Medulla oblongata (tissue), 1 donor: Measurements from ENCODE around the gene SETD5.

Experiments
- DNase-seq: peaks from one replicate; pipeline ENCODE4 v3.0.0-alpha.2; 2015; ENCODE audit errors: extremely low spot score

Gene SETD5, protein sequence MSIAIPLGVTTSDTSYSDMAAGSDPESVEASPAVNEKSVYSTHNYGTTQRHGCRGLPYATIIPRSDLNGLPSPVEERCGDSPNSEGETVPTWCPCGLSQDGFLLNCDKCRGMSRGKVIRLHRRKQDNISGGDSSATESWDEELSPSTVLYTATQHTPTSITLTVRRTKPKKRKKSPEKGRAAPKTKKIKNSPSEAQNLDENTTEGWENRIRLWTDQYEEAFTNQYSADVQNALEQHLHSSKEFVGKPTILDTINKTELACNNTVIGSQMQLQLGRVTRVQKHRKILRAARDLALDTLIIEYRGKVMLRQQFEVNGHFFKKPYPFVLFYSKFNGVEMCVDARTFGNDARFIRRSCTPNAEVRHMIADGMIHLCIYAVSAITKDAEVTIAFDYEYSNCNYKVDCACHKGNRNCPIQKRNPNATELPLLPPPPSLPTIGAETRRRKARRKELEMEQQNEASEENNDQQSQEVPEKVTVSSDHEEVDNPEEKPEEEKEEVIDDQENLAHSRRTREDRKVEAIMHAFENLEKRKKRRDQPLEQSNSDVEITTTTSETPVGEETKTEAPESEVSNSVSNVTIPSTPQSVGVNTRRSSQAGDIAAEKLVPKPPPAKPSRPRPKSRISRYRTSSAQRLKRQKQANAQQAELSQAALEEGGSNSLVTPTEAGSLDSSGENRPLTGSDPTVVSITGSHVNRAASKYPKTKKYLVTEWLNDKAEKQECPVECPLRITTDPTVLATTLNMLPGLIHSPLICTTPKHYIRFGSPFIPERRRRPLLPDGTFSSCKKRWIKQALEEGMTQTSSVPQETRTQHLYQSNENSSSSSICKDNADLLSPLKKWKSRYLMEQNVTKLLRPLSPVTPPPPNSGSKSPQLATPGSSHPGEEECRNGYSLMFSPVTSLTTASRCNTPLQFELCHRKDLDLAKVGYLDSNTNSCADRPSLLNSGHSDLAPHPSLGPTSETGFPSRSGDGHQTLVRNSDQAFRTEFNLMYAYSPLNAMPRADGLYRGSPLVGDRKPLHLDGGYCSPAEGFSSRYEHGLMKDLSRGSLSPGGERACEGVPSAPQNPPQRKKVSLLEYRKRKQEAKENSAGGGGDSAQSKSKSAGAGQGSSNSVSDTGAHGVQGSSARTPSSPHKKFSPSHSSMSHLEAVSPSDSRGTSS (N-terminal part only)

GRCh38 chr3:9397332-9397905, at the start of gene SETD5:
SETD5 (plus strand) TSS chr3:9397615; CDS start chr3:9428939, 31,324 bp downstream.
- DNase-seq: peak; percentile 97

- DNase-seq: no peak
Measured at GRCh38 chr3:9347887-9348286, 49.5 kb upstream of the SETD5 start.

- DNase-seq: no peak
Measured at GRCh38 chr3:9349321-9350117, 47.9 kb upstream of the SETD5 start.

- no peak for DNase-seq
Measured at GRCh38 chr3:9351709-9352126, 45.7 kb upstream of the SETD5 start.

DNA sequence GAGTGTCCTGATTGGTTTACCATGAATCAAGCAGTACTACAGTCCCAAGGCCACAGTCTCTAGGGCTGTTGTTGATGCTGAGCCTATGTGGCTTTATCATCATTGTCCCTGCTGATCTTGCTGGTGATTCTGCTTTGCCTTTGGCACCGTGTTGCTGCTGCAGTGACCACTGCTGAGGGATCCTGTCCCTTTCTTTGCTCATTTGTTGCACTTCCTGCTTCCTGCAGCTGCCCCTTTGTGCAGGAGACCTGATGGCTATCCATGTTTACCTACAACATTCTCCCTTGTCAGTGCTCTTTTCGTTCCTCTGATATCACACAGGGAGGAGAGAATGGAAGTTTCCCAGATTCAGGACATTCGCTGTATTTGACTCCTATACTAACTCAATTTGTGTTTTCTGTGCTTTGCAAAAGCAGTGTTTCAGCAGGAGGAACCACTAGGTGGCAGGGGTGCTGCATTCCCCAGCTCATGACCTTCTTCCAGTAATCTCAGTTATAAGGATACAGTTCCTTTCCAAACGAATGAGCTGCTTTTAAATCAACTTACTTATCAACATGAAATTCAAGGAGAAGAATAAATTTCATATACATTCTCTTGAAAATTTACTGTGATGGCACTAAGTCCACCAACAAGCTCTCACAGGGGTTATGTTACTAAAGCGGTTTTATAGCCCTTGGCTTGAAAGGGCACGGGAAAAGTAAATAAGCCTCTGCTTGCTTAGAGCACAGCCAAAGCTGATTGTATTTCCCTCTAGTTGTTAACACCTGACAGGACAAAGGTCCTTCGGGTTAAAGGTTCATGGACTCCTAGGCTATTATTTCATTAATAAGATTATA, 44.3 kb upstream of the SETD5 start:
- DNase-seq: peak; percentile 82

DNA sequence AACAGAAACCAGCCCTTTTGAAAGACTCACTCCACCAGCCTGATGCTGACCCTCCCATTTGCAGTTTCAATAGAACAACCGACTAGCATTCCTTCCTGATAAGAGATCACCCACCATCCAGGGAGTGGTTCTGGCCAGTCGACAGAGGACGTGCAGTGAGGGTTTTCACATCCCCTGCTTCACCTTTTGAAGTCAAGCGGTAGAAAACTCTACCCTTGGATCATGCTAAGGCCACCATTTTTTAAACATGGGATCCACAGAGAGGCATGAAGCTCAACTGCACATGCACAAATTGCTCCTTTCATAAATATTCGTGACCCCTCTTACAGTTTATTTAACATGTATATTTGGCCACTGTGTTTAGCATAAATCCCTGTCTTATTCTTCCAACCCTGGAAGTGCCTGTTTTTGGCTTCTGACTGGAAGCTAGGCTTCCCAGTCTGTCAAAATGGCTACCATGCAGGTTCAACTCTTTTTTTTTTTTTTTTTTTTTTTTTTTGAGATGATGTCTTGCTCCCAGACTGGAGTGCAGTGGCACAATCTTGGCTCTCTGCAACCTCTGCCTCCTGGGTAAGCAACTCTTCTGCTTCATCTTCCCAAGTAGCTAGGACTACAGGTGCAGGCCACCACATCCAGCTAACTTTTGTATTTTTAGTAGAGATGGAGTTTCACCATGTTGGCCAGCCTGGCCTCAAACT, 35.6 kb upstream of the SETD5 start:
- no peak for DNase-seq

- peak; percentile 95 for DNase-seq
Measured at GRCh38 chr3:9362731-9363530, 34.5 kb upstream of the SETD5 start, which contains the start of gene THUMPD3. THUMPD3 (plus strand) TSS chr3:9363054; CDS start chr3:9365069, 2,015 bp downstream.

GRCh38 chr3:9369508-9369907, 27.9 kb upstream of the SETD5 start:
- DNase-seq: no peak

DNA sequence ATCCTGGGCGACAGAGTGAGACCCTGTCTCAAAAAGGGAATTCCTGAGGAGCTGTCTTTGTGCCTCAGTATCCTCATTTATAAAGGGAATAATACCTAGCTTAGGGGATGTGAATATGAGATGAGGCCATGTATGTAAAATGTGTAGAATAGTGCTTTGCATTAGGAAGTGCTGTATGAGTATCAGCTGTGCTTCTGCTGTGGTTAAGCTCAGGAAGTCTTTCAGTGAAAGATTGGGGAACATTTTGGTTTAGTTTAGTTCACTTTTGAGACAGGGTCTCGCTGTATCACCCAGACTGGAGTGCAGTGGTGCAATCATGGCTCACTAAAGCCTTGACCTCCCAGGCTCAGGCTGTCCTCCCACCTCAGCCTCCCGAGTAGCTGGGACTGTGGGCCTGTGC, 23.9 kb upstream of the SETD5 start:
- no peak for DNase-seq

- DNase-seq: no peak
Measured at GRCh38 chr3:9377981-9378380, 19.4 kb upstream of the SETD5 start.

DNA sequence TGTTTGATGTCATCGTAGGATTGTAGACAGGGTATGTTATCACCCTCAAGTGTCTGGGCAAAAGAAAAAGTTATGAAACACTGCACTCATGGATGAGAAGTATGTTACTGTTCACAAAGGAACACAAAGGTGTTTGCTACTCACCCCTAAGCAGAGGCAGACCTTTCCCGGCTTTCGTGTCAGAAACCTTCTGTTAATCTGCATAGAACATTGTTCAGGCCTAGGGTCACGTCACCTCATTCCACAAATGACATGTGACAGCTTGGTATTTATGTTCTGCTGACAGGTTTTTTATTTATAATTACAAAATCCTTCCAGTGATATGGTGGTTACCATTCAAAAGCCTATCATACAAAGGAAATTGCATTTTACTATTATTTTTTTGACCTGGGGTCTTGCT, 18.1 kb upstream of the SETD5 start:
- no peak for DNase-seq

- DNase-seq: no peak
Measured at GRCh38 chr3:9380014-9380413, 17.4 kb upstream of the SETD5 start.

GRCh38 chr3:9384141-9384828, 13.1 kb upstream of the SETD5 start:
- DNase-seq: no peak

GRCh38 chr3:9385187-9386077, 12.0 kb upstream of the SETD5 start:
- DNase-seq: no peak

DNA sequence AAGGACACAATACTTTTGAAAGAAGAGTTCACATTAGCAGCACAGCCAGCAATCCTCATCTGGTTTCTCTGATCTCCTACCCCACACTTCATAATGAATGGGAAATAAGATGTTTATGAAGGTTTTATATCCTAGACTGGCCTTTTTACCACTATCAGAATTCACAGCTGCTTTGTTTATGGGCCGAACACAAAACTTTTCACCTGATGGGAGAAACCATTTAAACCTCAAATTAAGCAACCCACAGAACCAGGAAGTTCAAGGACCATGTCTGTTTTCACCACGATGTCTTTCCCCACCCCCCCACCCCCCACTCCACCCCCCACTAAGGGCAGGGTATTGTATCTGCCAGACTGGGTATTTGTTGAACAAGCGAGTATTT, 11.3 kb upstream of the SETD5 start:
- no peak for DNase-seq

- DNase-seq: no peak
Measured at GRCh38 chr3:9386501-9387321, 10.7 kb upstream of the SETD5 start.
